RCC 7860 (cell line): ENCODE results near the gene NDE1.
"Not testable (repeated sequence)": the region's sequence is repeated elsewhere in the genome, so short reads cannot be mapped to it uniquely, and the experiment has no call there.

Source experiments
- DNase-seq: peaks from one replicate; pipeline ENCODE4 v3.0.0-alpha.2; 2015; ENCODE audit warnings: low spot score
- FAIRE-seq: peaks from 2 replicates; lab custom pipeline; 2012; peaks lifted over from hg19 to GRCh38; lab: Jason Lieb, UNC

The NDE1 gene

DNA sequence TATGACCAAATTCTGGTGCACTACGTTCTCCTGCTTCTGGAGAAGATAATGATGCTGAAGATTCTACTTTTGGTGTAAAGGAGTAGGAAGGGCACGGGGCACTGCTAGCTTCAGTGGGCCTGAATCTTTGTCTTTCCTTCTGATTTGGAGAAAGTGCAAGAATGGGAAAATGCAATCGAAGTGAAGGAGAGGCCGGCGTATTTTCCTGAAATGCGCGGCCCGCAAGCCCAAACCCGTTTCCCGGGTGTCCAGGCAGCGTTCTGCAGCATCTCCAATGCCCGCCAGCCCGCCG is 372 bp upstream of the NDE1 start:
- no peak for DNase-seq
- FAIRE-seq, result no peak

DNA sequence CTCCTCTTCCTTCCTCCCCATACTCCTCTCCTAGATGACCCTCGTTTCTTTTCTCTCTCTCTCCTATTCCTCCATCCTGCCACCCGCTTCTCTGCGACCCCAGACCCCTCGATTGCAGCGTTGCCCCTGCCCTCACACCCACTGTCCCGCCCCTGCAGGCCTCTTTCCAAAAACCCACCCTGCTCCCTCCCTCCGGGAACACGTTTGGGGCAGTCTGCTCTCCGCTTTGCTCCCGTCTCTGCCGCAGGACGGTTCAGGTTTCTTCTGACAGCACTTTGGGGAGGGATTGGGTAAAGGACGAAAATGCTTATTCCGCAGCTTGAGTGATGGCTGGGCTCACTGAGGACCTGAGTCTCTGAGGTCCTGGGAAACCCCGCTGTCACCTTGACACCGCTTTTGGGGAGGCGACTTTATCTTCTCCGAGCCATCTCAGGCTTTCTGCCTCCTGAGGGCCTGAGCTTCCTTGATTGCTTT is 690 bp downstream of the NDE1 start:
- no peak for DNase-seq
- FAIRE-seq, result no peak

DNA sequence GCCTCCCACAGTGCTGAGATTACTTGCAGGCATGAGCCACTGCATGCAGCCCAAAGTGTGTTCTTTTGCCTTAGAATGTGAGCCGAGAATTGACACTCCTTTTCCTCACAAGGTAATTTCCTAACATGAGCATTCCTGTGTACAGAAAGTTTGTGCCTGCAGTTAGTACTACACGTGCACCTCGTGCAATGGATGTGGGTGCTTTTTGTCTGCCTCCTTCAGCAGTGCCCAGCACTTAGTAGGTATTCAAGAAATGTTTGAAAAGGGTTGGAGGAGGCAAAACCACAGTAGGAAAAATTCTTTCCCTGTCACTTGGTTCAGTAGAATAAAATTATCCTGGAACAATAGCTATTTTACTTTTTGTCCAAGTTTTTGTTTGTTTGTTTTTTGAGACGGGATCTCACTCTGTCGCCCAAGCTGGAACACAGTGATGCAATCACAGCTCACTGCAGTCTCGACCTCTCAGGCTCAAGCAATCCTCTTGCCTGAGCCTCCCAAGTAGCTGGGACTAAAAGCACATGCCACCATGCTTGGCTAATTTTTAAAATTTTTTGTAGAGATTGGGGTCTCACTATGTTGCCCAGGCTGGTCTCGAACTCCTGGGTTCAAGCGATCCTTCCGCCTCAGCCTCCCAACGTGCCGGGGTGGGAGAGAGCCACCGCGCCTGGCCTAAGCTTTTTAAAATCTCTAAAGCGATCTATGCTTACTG is 2.4 kb downstream of the NDE1 start:
- no peak for FAIRE-seq

DNA sequence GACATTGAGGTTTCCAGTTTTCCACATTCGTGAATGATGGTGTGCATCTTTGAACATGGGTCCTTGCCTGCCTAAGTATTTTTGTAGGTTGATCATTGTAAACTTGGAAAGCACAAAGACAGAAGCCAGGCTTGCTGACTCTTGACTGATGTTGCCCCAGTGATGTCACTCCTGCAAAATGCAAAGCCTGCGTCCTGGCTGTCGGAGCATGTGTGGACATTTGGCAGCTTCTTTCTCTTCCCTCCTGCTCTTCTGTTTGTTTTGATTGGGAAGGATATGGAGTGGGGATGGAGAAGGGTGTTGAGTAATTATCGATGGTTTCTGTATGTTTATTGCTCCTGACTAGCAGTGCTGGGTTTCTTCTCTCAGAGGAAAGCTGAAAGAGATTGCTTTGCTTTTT is 3.2 kb downstream of the NDE1 start:
- FAIRE-seq (no peak), DNase-seq (no peak)

More for the DNA sequence above, 2.4 kb downstream of the NDE1 start:
- DNase-seq, result no peak

DNA sequence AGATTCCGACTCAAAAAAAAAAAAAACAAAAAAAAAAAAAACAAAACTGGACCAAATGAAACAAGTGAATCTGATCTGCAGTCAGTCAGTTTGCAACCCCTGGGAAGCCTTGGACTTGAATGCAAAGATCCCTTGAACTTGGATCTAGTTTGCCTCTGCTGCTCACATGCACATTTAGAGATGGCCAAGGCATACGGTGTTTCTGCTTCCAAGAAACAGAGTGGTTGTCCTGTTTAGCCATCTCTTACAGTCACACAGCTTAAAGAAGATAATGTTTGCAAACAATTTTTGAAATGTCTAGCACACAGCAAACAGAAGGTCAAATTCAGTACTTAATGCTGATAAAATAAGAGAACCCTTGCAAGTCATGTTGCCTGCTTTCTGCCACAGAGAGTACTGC is 4.5 kb downstream of the NDE1 start:
- no peak for DNase-seq

DNA sequence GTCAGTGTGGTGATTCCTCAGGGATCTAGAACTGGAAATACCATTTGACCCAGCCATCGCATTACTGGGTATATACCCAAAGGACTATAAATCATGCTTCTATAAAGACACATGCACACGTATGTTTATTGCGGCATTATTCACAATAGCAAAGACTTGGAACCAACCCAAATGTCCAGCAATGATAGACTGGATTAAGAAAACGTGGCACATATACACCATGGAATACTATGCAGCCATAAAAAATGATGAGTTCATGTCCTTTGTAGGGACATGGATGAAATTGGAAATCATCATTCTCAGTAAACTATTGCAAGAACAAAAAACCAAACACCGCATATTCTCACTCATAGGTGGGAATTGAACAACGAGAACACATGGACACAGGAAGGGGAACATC is 5.5 kb downstream of the NDE1 start:
- not testable (repeated sequence) for DNase-seq, FAIRE-seq

More for the DNA sequence above, 4.5 kb downstream of the NDE1 start:
- no peak for FAIRE-seq

DNA sequence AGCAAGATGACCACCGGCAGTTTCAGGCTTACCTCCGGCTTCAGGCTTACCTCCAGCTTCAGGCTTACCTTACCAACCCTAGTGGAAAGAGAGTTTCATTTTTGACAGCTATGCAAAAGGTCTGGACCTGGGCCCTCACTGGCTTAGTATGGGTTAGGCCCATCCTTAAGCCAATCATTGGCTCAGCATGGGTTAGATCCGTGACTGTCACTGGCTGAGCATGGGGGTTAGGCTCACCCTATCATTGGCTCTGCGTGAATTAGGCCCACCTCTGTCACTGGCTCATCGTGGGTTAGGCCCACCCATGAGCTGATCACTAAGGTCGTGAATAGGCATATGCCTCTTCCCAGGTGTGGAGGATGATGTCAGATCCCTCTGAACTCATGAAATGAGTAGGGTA is 8.1 kb downstream of the NDE1 start:
- no peak for DNase-seq
- FAIRE-seq, result no peak

DNA sequence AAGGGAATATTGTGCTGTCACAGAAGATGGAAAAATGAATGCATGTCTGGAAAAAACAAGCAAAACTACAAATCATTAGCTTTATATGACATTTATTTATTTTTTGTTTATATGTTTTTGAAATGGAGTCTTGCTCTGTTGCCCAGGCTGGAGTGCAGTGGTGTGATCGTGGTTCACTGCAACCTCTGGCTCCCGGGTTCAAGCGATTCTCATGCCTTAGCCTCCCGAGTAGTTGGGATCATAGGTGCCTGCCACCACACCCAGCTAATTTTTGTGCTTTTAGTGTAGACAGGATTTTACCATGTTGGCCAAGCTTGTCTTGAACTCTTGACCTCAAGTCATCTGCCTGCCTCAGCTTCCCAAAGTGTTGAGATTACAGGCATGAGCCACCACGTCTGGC is 8.5 kb downstream of the NDE1 start:
- FAIRE-seq, result no peak
- no peak for DNase-seq

DNA sequence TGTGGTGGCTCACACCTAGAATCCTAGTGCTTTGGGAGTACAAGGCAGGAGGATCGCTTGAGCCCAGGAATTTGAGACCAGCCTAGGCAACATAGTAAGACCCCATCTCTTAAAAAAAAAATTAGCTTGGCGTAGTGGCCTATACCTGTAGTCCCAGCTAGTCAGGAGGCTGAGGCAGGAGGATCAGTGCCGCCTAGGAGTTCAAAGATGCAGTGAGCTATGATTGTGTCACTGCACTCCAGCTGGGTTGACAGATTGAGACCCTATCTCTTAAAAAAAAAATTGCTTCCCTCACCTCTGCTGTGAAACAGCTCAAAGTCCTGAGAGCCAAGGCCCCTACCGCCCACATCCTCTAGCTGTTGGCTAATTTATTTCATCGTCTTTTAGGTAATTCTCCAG is 10.2 kb downstream of the NDE1 start:
- DNase-seq, result no peak
- no peak for FAIRE-seq

DNA sequence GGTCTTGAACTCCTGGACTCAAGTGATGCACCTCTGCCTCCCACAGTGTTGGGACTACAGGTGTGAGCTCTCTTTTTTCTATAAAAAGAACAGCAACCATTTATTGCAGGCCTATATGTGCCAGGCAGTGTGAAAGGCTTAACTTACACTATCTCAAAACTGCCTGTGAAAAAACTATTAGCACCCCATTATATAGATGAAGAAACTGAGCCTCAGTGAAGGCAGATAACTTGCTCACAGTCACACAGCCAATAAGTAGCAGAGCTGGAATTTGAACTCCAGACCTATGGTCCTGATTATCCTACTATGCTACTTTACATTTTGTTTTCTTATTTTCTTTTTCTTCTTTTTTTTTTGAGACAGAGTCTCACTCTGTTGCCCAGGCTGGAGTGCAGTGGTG is 15.1 kb downstream of the NDE1 start:
- no peak for DNase-seq
- FAIRE-seq, result no peak

DNA sequence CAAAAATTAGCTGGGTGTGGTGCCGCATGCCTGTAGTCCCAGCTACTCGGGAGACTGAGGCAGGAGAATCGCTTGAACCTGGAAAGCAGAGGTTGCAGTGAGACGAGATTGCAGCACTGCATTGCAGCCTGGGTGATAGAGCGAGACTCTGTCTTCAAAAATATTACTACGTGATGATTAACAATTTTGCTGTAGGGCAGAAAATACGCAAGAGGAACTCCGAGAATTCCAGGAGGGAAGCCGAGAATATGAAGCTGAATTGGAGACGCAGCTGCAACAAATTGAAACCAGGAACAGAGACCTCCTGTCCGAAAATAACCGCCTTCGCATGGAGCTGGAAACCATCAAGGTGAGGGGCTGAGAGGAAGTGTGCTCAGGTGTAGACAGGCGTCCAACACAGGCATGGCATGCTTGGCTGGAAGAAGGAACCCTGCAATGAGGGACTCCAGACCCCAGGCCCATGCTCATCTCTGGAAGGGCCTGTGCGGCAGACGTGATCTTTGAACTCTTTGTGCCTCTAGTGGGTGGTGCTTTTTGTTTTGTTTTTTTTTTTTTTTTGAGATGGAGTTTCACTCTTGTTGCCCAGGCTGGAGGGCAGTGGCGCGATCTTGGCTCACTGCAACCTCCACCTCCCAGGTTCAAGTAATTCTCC is 17.2 kb downstream of the NDE1 start:
- DNase-seq, result no peak
- FAIRE-seq, result no peak

DNA sequence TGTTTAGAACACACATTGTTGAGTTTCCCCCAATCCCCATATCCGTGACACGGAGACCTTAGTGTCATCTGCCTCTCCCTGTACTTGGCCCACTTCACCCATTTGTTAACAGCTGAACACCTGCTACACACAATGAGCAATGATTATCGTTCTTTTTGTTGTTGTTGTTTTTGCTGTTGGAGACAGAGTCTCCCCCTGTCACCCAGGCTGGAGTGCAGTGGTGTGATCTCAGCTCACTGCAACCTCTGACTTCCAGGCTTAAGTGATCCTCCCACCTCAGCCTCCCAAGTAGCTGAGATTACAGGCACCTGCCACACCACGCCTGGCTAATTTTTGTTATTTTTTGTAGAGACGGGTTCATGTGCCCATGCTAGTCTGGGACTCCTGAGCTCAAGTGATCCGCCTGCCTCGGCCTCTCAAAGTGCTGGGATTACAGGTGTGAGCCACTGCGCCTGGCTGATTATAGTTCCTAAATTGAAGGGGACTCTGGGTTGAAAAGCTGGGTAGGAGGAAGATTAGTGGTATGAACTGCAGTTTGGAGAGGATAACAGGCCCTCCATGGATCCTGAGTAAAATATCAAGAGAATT is 21.6 kb downstream of the NDE1 start:
- DNase-seq (no peak), FAIRE-seq (no peak)

DNA sequence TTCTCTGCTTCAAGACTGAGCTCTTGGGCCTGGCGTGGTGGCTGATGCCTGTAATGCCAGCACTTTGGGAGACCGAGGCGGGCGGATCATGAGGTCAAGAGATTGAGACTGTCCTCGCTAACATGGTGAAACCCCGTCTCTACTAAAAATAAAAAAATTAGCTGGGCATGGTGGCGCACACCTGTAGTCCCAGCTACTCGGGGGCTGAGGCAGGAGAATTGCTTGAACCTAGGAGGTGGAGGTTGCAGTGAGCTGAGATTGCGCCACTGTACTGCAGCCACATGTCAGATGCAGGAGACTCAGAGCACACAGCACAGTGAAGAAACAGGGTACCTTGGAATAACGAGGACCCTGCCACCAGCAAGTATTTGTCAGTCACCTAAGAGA is 22.1 kb downstream of the NDE1 start:
- not testable (repeated sequence) for FAIRE-seq

DNA sequence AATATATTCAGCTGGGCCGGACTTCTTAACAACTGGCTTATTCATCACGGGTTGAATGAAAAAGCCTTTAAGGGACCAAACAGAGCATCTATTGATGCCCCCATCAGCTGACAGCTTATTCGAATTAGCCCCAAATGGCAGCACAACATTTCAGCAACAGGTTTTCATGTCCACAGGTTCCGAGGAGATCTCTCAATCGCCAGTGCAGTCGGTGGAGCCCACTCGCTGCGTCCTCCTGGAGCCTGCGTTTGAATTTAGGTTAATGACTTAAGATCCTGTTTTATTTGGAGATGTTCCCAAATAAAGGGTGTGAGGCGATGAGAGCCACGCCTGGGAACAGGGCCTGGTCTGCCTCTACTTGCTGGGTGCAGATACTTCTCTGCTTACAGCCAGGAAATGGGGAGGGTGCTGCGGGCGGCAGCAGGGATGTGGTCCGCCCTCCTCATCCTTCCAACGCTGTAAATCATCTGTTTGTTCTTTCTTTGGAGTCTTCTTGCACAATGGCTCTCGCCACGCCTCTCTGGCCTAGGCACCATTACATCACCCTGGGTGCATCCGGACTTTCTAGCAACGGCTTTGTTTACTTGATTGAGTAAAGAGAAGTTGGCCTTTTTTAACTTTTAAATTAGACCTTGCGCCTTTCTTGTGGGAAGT is 22.6 kb downstream of the NDE1 start:
- peak; percentile 86 for DNase-seq

More for the DNA sequence above, 22.1 kb downstream of the NDE1 start:
- not testable (repeated sequence) for DNase-seq

DNA sequence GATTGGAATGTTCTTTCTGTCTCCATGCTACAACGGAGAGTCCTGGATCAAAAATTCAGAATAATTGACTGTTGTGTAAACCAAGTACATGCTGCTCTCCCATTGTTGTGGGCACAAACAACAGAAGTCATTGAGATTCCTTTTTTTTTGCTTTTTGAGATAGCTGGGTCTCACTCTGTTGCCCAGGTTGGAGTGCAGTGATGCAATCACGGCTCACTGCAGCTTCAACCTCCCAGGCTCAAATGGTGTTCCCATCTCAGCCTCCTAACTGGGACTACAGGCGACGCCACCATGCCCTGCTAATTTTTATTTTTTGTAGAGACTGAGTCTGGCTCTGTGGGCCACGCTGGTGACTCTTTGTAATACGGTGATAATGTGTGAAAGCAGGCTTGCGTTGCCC is 24.5 kb downstream of the NDE1 start:
- DNase-seq (no peak), FAIRE-seq (no peak)

More for the DNA sequence above, 22.6 kb downstream of the NDE1 start:
- FAIRE-seq, result no peak

DNA sequence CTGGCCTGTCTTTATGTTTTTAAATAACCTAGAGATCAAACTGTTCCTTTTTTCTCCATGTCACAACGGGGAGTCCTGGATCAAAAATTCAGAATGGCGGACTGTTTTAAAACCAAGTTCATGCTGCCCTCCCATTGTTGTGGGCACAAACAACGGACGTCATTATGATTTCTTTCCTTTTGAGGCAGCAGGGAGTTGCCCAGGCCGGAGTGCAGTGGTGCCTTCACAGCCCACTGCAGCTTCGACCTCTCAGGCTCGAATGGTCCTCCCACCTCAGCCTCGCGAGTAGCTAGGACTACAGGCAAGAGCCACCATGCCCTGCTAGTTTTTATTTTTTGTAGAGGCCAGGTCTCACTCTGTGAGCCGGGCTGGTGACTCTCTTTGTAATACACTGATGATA is 26.5 kb downstream of the NDE1 start:
- FAIRE-seq (no peak), DNase-seq (no peak)

DNA sequence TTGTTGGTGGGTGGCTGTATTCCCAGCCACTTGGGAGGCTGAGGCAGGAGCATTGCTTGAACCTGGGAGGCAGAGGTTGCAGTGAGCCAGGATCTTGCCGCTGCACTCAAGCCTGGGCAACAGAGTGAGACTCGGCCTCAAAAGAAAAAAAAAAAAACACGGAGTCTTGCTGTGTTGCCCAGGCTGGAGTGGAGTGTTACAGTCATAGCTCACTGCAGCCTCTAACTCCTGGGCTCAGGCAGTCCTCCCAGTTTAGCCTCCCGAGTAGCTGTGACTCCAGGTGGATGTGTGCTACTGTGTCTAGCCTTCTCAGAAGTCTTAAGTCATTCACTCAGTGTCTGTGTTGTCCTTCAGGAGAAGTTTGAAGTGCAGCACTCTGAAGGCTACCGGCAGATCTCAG is 27.4 kb downstream of the NDE1 start:
- DNase-seq (no peak), FAIRE-seq (no peak)

DNA sequence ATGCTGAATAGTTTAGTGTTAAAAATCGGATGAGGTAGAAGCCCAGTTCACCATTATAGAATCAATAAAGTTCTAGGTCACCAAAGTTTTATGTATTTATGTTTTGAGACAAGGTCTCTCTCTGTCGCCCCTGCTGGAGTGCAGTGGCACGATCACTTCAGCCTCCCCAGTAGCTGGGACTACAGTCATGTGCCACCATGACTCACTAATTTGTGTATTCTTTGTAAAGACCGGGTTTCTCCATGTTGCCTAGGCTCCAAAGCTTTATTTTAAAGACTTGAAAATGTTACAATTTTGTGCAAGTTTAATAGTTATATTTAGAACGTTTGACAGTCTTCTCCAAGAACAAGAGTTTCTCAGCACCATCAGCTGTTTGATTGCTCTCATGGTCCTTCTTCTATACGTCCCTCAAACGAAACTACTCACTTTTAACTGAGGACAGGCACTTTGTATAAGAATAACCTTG is 32.1 kb downstream of the NDE1 start:
- DNase-seq (peak; percentile 40), FAIRE-seq (peak; percentile 45)

DNA sequence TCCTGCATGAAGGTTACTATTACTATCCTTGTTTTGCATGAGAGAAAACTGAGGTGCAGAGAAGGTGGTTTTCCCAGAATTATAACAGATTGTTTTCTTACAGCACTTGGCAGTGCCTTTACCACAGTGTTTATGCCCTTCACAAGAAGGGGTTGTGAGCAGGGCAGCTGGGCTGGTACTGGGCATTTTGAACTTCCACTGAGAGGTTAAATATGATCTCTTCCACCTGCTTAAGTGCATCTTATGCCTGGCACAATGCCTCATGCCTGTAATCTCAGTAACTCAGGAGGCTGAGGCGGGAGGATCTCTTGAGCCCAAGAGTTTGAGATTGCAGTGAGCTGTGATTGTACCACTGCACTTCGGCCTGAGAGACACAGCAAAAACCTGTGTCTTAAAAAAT is 36.2 kb downstream of the NDE1 start:
- no peak for DNase-seq
- no peak for FAIRE-seq

DNA sequence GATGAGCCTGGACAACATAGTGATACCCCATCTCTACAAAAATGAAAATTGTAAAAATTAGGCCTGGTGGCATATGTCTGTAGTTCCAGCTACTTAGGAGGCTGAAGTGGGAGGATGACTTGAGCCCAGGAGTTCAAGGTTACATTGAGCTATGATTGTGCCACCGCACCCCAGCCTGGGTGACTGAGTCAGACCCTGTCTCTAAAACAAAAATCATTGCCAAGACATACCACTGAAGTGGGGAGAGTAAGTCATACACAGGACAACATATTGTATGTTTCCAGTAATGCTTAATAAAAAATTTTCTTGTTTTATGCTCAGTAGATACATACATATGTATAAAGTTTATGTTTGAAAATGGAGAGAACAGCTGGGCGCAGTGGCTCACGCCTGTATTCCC is 39.2 kb downstream of the NDE1 start:
- FAIRE-seq (no peak), DNase-seq (no peak)

DNA sequence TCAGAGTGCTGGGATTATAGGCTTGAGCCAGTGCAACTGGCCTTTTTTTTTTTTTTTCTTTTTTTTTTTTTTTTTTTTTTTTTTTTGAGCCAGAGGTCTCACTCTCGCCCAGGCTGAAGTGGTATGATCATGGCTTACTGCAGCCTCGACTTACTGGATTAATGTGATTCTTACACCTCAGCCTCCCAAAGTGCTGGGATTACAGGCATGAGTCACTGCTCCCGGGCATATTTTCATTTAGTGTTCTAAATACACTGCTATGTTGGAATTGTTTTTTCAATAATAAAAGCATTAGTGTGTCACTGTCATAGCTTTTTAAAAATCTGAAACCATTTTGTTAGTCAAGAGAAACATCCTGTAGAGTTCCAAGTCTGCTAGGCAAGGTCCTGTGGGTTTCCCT is 40.3 kb downstream of the NDE1 start:
- FAIRE-seq, result no peak
- DNase-seq, result no peak

DNA sequence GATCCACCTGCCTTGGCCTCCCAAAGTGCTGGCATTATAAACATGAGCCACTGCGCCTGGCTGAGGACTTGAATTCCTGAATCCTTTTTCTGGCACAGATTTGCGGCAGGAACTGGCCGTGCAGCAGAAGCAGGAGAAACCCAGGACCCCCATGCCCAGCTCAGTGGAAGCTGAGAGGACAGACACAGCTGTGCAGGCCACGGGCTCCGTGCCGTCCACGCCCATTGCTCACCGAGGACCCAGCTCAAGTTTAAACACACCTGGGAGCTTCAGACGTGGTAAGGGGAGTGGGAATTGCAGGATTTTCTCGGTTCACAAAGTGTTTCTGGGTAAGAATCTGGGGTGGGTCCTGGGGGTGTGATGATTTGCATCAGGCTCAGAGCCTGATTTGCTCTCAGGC is 41.0 kb downstream of the NDE1 start:
- DNase-seq (no peak), FAIRE-seq (no peak)
